HG02943 (cell line): ENCODE data around the gene ZNF77.
"Not testable (repeated sequence)": the region's sequence is repeated elsewhere in the genome, so short reads cannot be mapped to it uniquely, and the experiment has no call there.

Source experiments
- ATAC-seq: cut with Tn5 transposase; IDR thresholded peaks from one replicate; pipeline ENCODE4 v1.9.1; 2021; ENCODE audit warnings: mild to moderate bottlenecking, low read depth, moderate library complexity; ENCODE audit not compliant: unreplicated experiment

ZNF77 gene

DNA sequence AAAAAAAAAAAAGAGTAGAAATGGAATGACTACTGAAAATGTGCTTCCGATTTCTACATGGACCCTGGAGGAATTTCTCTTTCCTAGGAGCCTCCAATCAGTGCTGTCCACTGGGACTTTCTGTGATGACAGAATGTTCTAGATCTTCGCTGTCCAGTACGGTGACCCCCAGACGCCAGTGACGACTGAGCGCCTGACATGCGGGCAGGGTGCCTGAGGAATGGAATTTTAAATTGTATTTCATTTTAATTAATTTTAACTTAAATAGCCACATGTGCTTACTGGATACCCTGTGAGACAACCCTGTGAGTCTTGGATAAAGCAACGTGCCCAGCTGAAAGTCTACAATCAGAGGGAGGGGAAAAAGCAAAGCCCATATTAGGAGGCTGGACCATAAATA is 28.5 kb upstream of the ZNF77 start:
- no peak for ATAC-seq

DNA sequence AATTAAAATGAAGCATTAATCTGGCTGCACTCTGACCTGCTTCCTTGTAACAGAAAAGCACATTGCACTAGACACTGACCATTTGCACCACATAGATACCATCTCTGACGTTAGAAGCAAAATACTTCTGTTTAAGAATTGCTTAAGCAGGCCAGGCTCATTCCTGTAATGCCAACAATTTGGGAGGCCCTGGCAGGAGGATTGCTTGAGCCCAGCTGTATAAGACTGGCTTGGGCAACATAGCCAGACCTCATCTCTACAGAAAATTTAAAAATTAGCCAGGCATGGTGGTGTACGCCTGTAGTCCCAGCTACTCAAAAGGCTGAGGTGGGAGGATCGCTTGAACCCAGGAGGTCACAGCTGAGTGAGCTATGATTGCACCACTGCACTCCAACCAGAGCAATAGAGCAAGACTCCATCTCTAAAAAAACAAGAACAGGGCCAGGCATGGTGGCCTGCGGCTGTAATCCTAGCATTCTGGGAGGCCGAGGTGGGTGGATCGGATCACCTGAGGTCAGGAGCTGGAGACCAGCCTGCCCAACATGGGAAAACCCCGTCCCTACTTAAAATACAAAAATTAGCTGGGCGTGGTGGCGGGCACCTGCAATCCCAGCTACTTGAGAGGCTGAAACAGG is 25.5 kb upstream of the ZNF77 start:
- no peak for ATAC-seq

DNA sequence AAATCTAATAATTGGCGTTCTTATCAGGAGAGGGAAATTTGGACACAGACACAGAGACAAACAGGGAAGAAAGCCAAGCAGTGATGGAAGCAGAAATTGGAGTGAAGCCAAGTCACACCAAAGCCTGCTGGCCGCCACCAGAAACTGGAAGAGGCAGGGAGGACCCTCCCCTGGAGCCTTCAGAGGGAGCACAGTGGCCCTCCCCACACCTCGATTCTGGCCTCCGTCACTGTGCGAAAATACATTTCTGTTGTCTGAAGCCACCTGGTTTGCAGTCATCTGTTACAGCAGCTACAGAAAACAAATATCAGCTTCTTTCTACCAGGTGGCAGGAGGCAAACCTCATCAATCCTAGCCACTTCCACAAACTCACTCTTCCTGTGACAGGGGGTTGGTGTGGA is 24.3 kb upstream of the ZNF77 start:
- ATAC-seq, result no peak

GRCh38 chr19:2967972-2968371 is 23.2 kb upstream of the ZNF77 start:
- no peak for ATAC-seq

GRCh38 chr19:2964874-2965273 is 20.1 kb upstream of the ZNF77 start:
- ATAC-seq, result no peak

GRCh38 chr19:2963631-2964030 is 18.9 kb upstream of the ZNF77 start:
- ATAC-seq, result not testable (repeated sequence)

GRCh38 chr19:2963122-2963521 is 18.4 kb upstream of the ZNF77 start:
- ATAC-seq, result no peak

GRCh38 chr19:2962018-2962670 is 17.4 kb upstream of the ZNF77 start:
- ATAC-seq, result no peak

GRCh38 chr19:2960120-2960519 is 15.3 kb upstream of the ZNF77 start:
- no peak for ATAC-seq

DNA sequence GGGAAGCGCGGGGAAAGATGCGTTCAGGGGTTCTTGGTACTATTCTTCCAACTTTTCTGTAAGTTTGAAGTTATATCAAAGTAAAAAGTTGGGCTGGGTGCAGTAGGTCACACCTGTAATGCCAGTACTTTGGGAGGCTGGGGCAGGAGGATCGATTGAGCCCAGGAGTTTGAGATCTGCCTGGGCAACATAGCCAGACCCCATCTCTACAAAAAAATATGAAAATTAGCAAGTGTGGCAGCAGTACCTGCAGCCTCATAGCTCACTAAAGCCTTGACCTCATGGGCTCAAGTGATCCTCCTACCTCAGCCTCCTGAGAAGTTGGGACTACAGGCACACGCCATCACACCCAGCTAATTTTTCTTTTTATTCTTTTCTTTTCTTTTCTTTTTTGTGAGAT is 12.4 kb upstream of the ZNF77 start:
- no peak for ATAC-seq

DNA sequence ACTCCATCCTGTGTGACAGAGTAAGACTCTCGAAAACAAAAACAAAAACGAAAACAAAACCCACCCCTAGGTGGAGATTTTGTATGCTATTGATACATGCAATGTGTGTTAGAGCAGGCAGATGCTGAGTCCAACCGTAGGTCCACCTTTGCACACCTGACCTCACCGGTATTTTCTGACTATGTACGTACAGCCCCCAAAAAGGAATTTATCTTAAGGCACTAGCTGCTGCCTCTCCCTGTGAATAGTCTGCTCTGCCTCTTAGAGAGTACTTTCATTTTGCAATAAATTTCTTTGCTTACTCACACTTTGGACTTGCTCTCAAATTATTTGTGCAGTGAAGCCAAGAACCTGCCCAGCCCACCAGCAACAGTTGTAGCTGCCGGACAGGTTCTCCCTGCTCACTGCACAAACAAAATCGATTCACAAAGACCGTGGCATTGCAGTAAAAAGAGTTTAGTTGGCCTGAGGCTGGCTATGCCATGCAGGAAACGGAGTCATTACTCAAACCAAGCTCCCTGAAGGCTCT is 8.2 kb upstream of the ZNF77 start:
- ATAC-seq, result no peak

GRCh38 chr19:2950286-2951124 is 5.7 kb upstream of the ZNF77 start:
- peak; percentile 93 for ATAC-seq

DNA sequence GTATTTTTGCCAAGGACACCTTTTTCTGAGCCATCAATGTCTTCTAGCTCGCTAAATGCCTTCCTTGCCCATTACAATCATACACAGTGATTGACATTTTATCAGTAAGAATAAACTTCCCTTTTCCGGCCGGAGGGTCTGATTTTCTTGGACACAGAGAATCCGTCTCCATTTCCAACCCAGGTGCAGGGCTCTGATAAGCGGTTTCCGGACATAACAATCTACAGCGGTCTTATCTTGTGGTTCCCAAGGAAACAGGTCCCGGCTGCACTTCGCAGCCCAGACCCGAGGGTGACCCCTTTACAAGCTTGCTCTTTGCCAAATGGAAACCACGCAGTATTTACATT is 5.1 kb upstream of the ZNF77 start:
- ATAC-seq, result no peak

GRCh38 chr19:2945575-2946184 is 909 bp upstream of the ZNF77 start:
- no peak for ATAC-seq

- no peak for ATAC-seq
Observed at GRCh38 chr19:2944403-2944774, 382 bp downstream of the ZNF77 start.

DNA sequence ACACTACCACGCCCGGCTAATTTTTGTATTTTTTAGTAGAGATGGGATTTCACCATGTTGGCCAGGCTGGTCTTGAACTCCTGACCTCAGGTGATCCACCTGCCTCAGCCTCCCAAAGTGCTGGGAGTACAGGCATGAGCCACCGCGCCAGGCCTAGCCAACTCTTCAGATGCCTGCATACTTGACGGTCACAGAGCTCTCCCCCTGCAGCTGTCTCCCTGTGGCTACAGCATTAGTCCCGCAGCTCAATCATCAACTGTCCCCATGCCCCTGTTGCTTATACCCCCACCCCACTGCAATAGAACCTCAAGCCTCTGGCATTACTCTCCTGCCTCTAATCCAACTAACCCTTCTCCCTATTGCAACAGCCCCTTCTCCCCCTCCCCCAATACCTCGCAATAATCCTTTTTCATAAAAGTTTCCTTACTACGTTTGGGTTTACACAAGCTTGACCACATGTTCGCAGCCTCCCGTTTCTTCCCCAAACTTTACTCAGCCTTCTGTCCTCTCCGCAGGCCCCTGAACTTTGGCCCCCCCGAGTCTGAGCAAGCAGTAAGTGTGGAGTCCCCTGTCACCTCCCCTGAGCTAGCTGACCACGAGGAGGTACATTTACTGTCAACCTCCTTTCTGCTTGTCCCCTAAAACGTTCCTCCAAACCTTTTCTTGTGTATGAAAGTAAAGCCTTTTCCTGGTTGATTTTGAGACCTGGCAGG is 1.7 kb downstream of the ZNF77 start:
- no peak for ATAC-seq

GRCh38 chr19:2935863-2936262 is 8.9 kb downstream of the ZNF77 start:
- not testable (repeated sequence) for ATAC-seq

DNA sequence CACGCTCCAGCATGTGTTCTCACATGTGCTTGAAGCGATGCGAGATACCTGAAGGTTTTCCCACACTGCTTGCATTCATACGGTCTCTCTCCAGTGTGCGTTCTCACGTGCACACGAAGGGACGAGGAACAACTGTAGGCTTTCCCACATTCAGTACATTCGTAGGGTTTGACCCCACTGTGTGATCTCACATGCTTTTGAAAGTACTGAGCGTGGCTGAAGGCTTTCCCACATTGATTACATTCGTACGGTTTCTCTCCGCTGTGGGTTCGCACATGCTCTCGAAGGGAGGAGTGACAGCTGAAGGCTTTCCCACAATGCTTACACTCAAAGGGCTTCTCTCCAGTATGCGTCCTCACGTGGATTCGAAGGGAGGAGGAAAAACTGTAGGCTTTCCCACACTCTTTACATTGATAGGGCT is 11.3 kb downstream of the ZNF77 start:
- no peak for ATAC-seq

GRCh38 chr19:2927032-2927430 is 17.7 kb downstream of the ZNF77 start:
- ATAC-seq, result no peak

GRCh38 chr19:2926341-2927031 is 18.3 kb downstream of the ZNF77 start:
- ATAC-seq, result no peak
